ENCODE data around the gene RARRES2. TPM values are rescaled to one million over a fixed set of nuclear protein-coding genes. Genes with fewer than 3 reads are reported as not detected.
"Not testable (repeated sequence)": the region's sequence is repeated elsewhere in the genome, so short reads cannot be mapped to it uniquely, and the experiment has no call there.

The RARRES2 gene
- total RNA-seq, 1 experiment from 2014 or later: not detected

DNA sequence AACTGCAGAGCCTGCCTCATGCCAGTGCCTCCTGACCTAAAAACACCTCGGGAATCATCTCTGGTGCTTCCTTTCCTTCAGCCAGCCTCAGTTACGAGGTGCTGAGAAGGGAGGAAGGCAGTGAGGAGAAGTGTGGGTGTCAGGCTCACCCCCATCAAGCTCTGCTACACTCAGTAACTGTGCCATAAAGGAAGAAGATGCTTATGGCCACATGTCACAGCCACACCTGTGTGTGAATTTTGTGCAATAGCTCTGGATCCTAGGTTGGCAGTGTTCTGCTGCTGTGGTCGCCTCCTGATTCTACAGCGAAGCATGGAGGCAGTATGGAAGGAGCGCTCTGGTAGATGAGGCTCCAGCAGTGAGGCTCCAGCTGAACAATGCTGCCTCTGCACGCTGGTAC, 52.6 kb downstream of the RARRES2 start:
- H2AFZ ChIP-seq; DNase-seq; H3K27ac ChIP-seq; H3K27me3 ChIP-seq (ENCODE audit: insufficient read depth, low read depth); BruUV-seq (replicated peaks); H3F3A ChIP-seq (ENCODE audit: insufficient read depth, low read depth); H3K4me3 ChIP-seq; H3K4me1 ChIP-seq (replicated peaks; ENCODE audit: insufficient read depth); H3K9me3 ChIP-seq (ENCODE audit: insufficient read depth, low read depth); H3K9me2 ChIP-seq (ENCODE audit: insufficient read depth); H3K79me2 ChIP-seq (ENCODE audit: low read depth); POLR2A ChIA-PET (ENCODE audit: unreplicated experiment); CTCF ChIA-PET; H3K36me3 ChIP-seq (ENCODE audit: low read depth); H3K4me2 ChIP-seq; H4K20me1 ChIP-seq (ENCODE audit: insufficient read depth): not testable (repeated sequence)
- intact Hi-C loops (cut with micrococcal nuclease; ENCODE audit: unreplicated experiment): loop anchor here (10.0 kb wide), 2 partner anchors 486 to 886 kb away; no protein-coding TSS in a partner anchor

Other genes with a start within 250 kb of the RARRES2 start
- gene LRRC61, start 18.3 kb downstream of the RARRES2 start, total RNA-seq (2021): 34.8 and 42.3 TPM in 2 replicates
- 24.1 and 34.5 TPM in 2 replicates for gene ACTR3C, start 18.1 kb downstream of the RARRES2 start, total RNA-seq (2021)
- gene REPIN1, start 27.2 kb upstream of the RARRES2 start, total RNA-seq (2021): 172 and 174 TPM in 2 replicates
- 3.1 and 3.4 TPM in 2 replicates for gene ZNF775, start 37.7 kb upstream of the RARRES2 start, total RNA-seq (2021)
- not detected in 2 replicates for gene GIMAP8, start 109.0 kb upstream of the RARRES2 start, total RNA-seq (2021)
- not detected in 2 replicates for gene GIMAP7, start 173.2 kb upstream of the RARRES2 start, total RNA-seq (2021)
- gene GIMAP4, start 225.8 kb upstream of the RARRES2 start, total RNA-seq (2021): not detected in 2 replicates

Data from PC-9 (cell line).